ENCODE measurements around the gene ASTN1.

GRCh38 chr1:177118901-177119300 is 45.6 kb downstream of the ASTN1 start:
- TF ChIP-seq CTCF (conservative IDR thresholded peaks at IDR 0.05; ENCODE audit: low read length) (no peak), EZH2phosphoT487 (IDR thresholded peaks at IDR 0.05; ENCODE audit: borderline replicate concordance, low read depth, low read length) (no peak)

Data from OCI-LY7 (cell line).